Measurements from ENCODE around the gene WWOX.

- TF ChIP-seq CTCF (IDR thresholded peaks at IDR 0.05; ENCODE audit: low read length) (no peak), EZH2phosphoT487 (IDR thresholded peaks at IDR 0.05; ENCODE audit: low read length) (no peak)
Measured at GRCh38 chr16:78405040-78405439, 305.6 kb downstream of the WWOX start.

All from MM.1S (cell line).